WTC11 (cell line): ENCODE data around the gene DDIT4L. TPM values are rescaled to one million over a fixed set of nuclear protein-coding genes. Genes with fewer than 3 reads are reported as not detected.

Experiments
- ATAC-seq: fragments of 200-7000 bp; cut with Tn5 transposase; 2 replicates; pipeline ENCODE4 v1.10.0; 2021; ENCODE audit warnings: mild to moderate bottlenecking, moderate library complexity
- CTCF ChIA-PET: fragments of 300-600 bp; sonication (Branson Sonifier 250); formaldehyde crosslinking; loops from one replicate; lab custom pipeline; 2021; ENCODE audit warnings: antibody characterized with exemption; lab: Charles Lee
- POLR2A ChIA-PET: fragments of 350-600 bp; sonication (Branson Sonifier 250); formaldehyde crosslinking; loops from one replicate; lab custom pipeline; 2021; ENCODE audit warnings: antibody characterized with exemption; lab: Charles Lee
- DNase-seq: peaks from one replicate; pipeline ENCODE4 v3.0.0; 2021; ENCODE audit warnings: low spot score
- H3K27ac Mint-ChIP-seq: 2 replicates; pipeline ENCODE4 v1.8.0; 2021; ENCODE audit warnings: mixed read lengths
- H3K27me3 Mint-ChIP-seq: 2 replicates; pipeline ENCODE4 v1.8.0; 2021; ENCODE audit warnings: low read depth, mild to moderate bottlenecking, moderate library complexity, mixed read lengths
- H3K36me3 Mint-ChIP-seq: 2 replicates; pipeline ENCODE4 v1.8.0; 2021; ENCODE audit warnings: mixed read lengths
- H3K4me1 Mint-ChIP-seq: 2 replicates; pipeline ENCODE4 v1.8.0; 2022; ENCODE audit warnings: mixed read lengths
- H3K4me3 Mint-ChIP-seq: 2 replicates; pipeline ENCODE4 v1.8.0; 2021; ENCODE audit warnings: mild to moderate bottlenecking, moderate library complexity, mixed read lengths
- H3K9me3 Mint-ChIP-seq: 2 replicates; pipeline ENCODE4 v1.8.0; 2021; ENCODE audit warnings: mixed read lengths
- CREM ChIP-seq: sonication (generic); formaldehyde crosslinking; IDR thresholded peaks from 2 replicates; pipeline ENCODE4 v1.8.1; 2022; ENCODE audit warnings: mild to moderate bottlenecking, missing genetic modification reagents, moderate library complexity
- GRHL2 ChIP-seq: fragments of 250-450 bp; sonication (Bioruptor Pico); IDR thresholded peaks from 2 replicates; pipeline ENCODE4 v1.8.0; 2022; ENCODE audit warnings: mild to moderate bottlenecking, moderate library complexity; ENCODE audit not compliant: insufficient replicate concordance, severe bottlenecking
- HMGA2 ChIP-seq: fragments of 250-450 bp; sonication (Bioruptor Pico); IDR thresholded peaks from 2 replicates; pipeline ENCODE4 v1.4.0; 2021; ENCODE audit warnings: mild to moderate bottlenecking, moderate library complexity
- IRF2 ChIP-seq: sonication (generic); formaldehyde crosslinking; IDR thresholded peaks from 2 replicates; pipeline ENCODE4 v1.8.0; 2022; ENCODE audit warnings: low read depth, missing genetic modification reagents, borderline replicate concordance
- JAZF1 ChIP-seq: fragments of 250-450 bp; sonication (Bioruptor Pico); IDR thresholded peaks from 2 replicates; pipeline ENCODE4 v1.9.0; 2021; ENCODE audit warnings: moderate library complexity, mild to moderate bottlenecking, inconsistent platforms
- NR3C1 ChIP-seq: sonication (generic); formaldehyde crosslinking; conservative IDR thresholded peaks from 2 replicates; pipeline ENCODE4 v1.8.1; 2023; ENCODE audit warnings: low read depth, mild to moderate bottlenecking, missing genetic modification reagents
- RELA ChIP-seq: sonication (generic); formaldehyde crosslinking; IDR thresholded peaks from 2 replicates; pipeline ENCODE4 v1.8.1; 2022; ENCODE audit warnings: missing genetic modification reagents, mild to moderate bottlenecking, borderline replicate concordance
- SOX15 ChIP-seq: fragments of 250-450 bp; sonication (Bioruptor Pico); IDR thresholded peaks from 2 replicates; pipeline ENCODE4 v1.9.0; 2021; ENCODE audit warnings: mild to moderate bottlenecking
- TCF7 ChIP-seq: sonication (generic); formaldehyde crosslinking; IDR thresholded peaks from 2 replicates; pipeline ENCODE4 v1.8.0; 2022; ENCODE audit warnings: mild to moderate bottlenecking, low read depth, missing genetic modification reagents, moderate library complexity
- ZBTB21 ChIP-seq: sonication (generic); formaldehyde crosslinking; IDR thresholded peaks from 2 replicates; pipeline ENCODE4 v1.8.1; 2023; ENCODE audit warnings: mild to moderate bottlenecking, missing genetic modification reagents, borderline replicate concordance
- ZNF138 ChIP-seq: sonication (generic); formaldehyde crosslinking; conservative IDR thresholded peaks from 2 replicates; pipeline ENCODE4 v1.8.1; 2022; ENCODE audit warnings: mild to moderate bottlenecking, moderate library complexity, missing genetic modification reagents
- ZNF219 ChIP-seq: sonication (generic); formaldehyde crosslinking; IDR thresholded peaks from 2 replicates; pipeline ENCODE4 v1.8.0; 2023; ENCODE audit warnings: missing genetic modification reagents, mild to moderate bottlenecking, borderline replicate concordance
- ZNF263 ChIP-seq: sonication (generic); formaldehyde crosslinking; IDR thresholded peaks from 2 replicates; pipeline ENCODE4 v1.8.1; 2022; ENCODE audit warnings: low read depth, mild to moderate bottlenecking, moderate library complexity, missing genetic modification reagents
- ZNF317 ChIP-seq: sonication (generic); formaldehyde crosslinking; IDR thresholded peaks from 2 replicates; pipeline ENCODE4 v1.8.1; 2023; ENCODE audit warnings: low read depth, mild to moderate bottlenecking, moderate library complexity, missing genetic modification reagents, borderline replicate concordance
- total RNA-seq: library from RNA; stranded (reverse); gene quantifications from 3 replicates; pipeline ENCODE4 v1.2.3, GENCODE V29; 2021
- TF ChIP-seq, protein P1 (sequence below): sonication (generic); formaldehyde crosslinking; IDR thresholded peaks from 2 replicates; pipeline ENCODE4 v1.8.1; 2023; ENCODE audit warnings: mild to moderate bottlenecking, missing genetic modification reagents, moderate library complexity
- TF ChIP-seq, protein P2 (sequence below): sonication (generic); formaldehyde crosslinking; IDR thresholded peaks from 2 replicates; pipeline ENCODE4 v1.8.0; 2023; ENCODE audit warnings: missing genetic modification reagents
- TF ChIP-seq, protein P3 (sequence below): sonication (generic); formaldehyde crosslinking; IDR thresholded peaks from 2 replicates; pipeline ENCODE4 v1.8.1; 2022; ENCODE audit warnings: missing genetic modification reagents, borderline replicate concordance
- TF ChIP-seq, protein P4 (sequence below): fragments of 250-450 bp; sonication (Bioruptor Pico); IDR thresholded peaks from 2 replicates; pipeline ENCODE4 v2.1.2; 2022; ENCODE audit warnings: mild to moderate bottlenecking, moderate library complexity
- TF ChIP-seq, protein P5 (sequence below): sonication (generic); formaldehyde crosslinking; IDR thresholded peaks from 2 replicates; pipeline ENCODE4 v1.8.0; 2023; ENCODE audit warnings: missing genetic modification reagents, mild to moderate bottlenecking, borderline replicate concordance
- TF ChIP-seq, protein P6 (sequence below): sonication (generic); formaldehyde crosslinking; IDR thresholded peaks from 2 replicates; pipeline ENCODE4 v1.8.1; 2023; ENCODE audit warnings: mild to moderate bottlenecking, missing genetic modification reagents
- TF ChIP-seq, protein P7 (sequence below): sonication (generic); formaldehyde crosslinking; IDR thresholded peaks from 2 replicates; pipeline ENCODE4 v1.8.0; 2022; ENCODE audit warnings: missing genetic modification reagents

The DDIT4L gene
- total RNA-seq, 1 experiment from 2014 or later: 3.8 TPM

DNA sequence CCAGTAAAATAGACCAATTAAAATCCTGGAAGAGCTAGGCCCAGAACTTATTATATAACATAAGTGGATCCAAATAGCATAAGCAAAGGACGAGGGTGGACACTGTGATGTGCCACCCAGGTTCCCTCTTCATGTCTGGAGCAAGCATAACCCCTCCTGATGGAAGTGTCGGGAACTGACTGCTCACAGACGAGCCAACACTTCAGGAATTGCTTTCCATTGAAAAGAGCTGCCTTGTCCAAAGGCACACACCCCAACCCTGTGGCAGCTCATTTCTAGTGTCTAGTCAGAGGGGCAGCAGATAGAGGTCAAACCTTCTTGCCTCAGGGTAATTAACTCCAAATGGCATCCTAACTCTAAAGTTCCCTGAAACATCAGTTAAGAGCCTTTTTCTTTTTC, 15.3 kb downstream of the DDIT4L start:
- Mint-ChIP-seq H3K9me3 (peaks cover 10% of the 10 kb centered on the region), H3K27me3 (no peaks in the 10 kb centered on the region), H3K27ac (no peak overlapping the region), H3K36me3 (no peaks in the 10 kb centered on the region), H3K4me3 (no peak overlapping the region), H3K4me1 (no peaks in the 10 kb centered on the region)
- ChIA-PET CTCF (interaction anchor here (0.6 kb wide), 1 partner anchor 82 kb away, joined by 4 read pairs; no protein-coding TSS in a partner anchor), POLR2A (no interaction called here)
- ATAC-seq (peak; percentile 58), DNase-seq (no peak)
- TF ChIP-seq IRF2 (CRISPR knock-in tag) (no peak), SOX15 (CRISPR knock-in tag) (no peak), ZNF219 (CRISPR knock-in tag) (no peak), NR3C1 (CRISPR knock-in tag) (no peak), GRHL2 (CRISPR knock-in tag) (no peak), TCF7 (no peak), RELA (no peak), ZNF263 (CRISPR knock-in tag) (no peak)
- TF ChIP-seq, protein P1, sequence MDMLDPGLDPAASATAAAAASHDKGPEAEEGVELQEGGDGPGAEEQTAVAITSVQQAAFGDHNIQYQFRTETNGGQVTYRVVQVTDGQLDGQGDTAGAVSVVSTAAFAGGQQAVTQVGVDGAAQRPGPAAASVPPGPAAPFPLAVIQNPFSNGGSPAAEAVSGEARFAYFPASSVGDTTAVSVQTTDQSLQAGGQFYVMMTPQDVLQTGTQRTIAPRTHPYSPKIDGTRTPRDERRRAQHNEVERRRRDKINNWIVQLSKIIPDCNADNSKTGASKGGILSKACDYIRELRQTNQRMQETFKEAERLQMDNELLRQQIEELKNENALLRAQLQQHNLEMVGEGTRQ (CRISPR knock-in tag): no peak
- TF ChIP-seq, protein P2, sequence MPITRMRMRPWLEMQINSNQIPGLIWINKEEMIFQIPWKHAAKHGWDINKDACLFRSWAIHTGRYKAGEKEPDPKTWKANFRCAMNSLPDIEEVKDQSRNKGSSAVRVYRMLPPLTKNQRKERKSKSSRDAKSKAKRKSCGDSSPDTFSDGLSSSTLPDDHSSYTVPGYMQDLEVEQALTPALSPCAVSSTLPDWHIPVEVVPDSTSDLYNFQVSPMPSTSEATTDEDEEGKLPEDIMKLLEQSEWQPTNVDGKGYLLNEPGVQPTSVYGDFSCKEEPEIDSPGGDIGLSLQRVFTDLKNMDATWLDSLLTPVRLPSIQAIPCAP (CRISPR knock-in tag): no peak
- TF ChIP-seq, protein P3, sequence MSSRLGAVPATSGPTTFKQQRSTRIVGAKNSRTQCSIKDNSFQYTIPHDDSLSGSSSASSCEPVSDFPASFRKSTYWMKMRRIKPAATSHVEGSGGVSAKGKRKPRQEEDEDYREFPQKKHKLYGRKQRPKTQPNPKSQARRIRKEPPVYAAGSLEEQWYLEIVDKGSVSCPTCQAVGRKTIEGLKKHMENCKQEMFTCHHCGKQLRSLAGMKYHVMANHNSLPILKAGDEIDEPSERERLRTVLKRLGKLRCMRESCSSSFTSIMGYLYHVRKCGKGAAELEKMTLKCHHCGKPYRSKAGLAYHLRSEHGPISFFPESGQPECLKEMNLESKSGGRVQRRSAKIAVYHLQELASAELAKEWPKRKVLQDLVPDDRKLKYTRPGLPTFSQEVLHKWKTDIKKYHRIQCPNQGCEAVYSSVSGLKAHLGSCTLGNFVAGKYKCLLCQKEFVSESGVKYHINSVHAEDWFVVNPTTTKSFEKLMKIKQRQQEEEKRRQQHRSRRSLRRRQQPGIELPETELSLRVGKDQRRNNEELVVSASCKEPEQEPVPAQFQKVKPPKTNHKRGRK (CRISPR knock-in tag): no peak
- TF ChIP-seq, protein P4, sequence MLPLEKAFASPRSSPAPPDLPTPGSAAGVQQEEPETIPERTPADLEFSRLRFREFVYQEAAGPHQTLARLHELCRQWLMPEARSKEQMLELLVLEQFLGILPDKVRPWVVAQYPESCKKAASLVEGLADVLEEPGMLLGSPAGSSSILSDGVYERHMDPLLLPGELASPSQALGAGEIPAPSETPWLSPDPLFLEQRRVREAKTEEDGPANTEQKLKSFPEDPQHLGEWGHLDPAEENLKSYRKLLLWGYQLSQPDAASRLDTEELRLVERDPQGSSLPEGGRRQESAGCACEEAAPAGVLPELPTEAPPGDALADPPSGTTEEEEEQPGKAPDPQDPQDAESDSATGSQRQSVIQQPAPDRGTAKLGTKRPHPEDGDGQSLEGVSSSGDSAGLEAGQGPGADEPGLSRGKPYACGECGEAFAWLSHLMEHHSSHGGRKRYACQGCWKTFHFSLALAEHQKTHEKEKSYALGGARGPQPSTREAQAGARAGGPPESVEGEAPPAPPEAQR (CRISPR knock-in tag): no peak

DNA sequence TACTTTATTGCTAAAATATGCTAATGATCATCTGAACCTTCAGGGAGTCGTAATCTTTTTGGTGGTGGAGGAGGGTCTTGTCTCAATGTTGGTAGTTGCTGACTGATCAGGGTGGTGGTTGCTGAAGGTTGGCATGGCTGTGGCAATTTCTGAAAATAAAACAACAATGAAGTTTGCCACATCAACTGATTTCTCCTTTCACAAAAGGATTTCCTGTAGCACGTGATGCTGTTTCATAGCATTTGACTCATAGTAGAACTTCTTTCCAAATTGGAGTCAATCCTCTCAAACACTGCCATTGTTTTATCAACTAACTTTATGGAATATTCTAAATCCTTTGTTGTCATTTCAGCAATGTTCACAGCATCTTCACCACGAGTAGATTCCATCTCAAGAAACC, 19.3 kb downstream of the DDIT4L start:
- Mint-ChIP-seq H3K9me3 (no peaks in the 10 kb centered on the region), H3K4me1 (peaks cover 9% of the 10 kb centered on the region), H3K27me3 (no peaks in the 10 kb centered on the region), H3K36me3 (no peaks in the 10 kb centered on the region), H3K4me3 (no peak overlapping the region), H3K27ac (no peak overlapping the region)
- POLR2A ChIA-PET: no interaction called here
- CTCF ChIA-PET: no interaction called here
- ATAC-seq (no peak), DNase-seq (no peak)
- TF ChIP-seq, protein P5, sequence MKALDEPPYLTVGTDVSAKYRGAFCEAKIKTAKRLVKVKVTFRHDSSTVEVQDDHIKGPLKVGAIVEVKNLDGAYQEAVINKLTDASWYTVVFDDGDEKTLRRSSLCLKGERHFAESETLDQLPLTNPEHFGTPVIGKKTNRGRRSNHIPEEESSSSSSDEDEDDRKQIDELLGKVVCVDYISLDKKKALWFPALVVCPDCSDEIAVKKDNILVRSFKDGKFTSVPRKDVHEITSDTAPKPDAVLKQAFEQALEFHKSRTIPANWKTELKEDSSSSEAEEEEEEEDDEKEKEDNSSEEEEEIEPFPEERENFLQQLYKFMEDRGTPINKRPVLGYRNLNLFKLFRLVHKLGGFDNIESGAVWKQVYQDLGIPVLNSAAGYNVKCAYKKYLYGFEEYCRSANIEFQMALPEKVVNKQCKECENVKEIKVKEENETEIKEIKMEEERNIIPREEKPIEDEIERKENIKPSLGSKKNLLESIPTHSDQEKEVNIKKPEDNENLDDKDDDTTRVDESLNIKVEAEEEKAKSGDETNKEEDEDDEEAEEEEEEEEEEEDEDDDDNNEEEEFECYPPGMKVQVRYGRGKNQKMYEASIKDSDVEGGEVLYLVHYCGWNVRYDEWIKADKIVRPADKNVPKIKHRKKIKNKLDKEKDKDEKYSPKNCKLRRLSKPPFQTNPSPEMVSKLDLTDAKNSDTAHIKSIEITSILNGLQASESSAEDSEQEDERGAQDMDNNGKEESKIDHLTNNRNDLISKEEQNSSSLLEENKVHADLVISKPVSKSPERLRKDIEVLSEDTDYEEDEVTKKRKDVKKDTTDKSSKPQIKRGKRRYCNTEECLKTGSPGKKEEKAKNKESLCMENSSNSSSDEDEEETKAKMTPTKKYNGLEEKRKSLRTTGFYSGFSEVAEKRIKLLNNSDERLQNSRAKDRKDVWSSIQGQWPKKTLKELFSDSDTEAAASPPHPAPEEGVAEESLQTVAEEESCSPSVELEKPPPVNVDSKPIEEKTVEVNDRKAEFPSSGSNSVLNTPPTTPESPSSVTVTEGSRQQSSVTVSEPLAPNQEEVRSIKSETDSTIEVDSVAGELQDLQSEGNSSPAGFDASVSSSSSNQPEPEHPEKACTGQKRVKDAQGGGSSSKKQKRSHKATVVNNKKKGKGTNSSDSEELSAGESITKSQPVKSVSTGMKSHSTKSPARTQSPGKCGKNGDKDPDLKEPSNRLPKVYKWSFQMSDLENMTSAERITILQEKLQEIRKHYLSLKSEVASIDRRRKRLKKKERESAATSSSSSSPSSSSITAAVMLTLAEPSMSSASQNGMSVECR (CRISPR knock-in tag): no peak
- TF ChIP-seq ZBTB21 (CRISPR knock-in tag): no peak
- TF ChIP-seq ZNF317 (CRISPR knock-in tag): no peak
- no peak for TF ChIP-seq JAZF1 (CRISPR knock-in tag)
- TF ChIP-seq, protein P6, sequence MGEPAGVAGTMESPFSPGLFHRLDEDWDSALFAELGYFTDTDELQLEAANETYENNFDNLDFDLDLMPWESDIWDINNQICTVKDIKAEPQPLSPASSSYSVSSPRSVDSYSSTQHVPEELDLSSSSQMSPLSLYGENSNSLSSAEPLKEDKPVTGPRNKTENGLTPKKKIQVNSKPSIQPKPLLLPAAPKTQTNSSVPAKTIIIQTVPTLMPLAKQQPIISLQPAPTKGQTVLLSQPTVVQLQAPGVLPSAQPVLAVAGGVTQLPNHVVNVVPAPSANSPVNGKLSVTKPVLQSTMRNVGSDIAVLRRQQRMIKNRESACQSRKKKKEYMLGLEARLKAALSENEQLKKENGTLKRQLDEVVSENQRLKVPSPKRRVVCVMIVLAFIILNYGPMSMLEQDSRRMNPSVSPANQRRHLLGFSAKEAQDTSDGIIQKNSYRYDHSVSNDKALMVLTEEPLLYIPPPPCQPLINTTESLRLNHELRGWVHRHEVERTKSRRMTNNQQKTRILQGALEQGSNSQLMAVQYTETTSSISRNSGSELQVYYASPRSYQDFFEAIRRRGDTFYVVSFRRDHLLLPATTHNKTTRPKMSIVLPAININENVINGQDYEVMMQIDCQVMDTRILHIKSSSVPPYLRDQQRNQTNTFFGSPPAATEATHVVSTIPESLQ (CRISPR knock-in tag): no peak
- TF ChIP-seq ZNF138 (CRISPR knock-in tag): no peak
- TF ChIP-seq CREM (CRISPR knock-in tag): no peak
- TF ChIP-seq, protein P7, sequence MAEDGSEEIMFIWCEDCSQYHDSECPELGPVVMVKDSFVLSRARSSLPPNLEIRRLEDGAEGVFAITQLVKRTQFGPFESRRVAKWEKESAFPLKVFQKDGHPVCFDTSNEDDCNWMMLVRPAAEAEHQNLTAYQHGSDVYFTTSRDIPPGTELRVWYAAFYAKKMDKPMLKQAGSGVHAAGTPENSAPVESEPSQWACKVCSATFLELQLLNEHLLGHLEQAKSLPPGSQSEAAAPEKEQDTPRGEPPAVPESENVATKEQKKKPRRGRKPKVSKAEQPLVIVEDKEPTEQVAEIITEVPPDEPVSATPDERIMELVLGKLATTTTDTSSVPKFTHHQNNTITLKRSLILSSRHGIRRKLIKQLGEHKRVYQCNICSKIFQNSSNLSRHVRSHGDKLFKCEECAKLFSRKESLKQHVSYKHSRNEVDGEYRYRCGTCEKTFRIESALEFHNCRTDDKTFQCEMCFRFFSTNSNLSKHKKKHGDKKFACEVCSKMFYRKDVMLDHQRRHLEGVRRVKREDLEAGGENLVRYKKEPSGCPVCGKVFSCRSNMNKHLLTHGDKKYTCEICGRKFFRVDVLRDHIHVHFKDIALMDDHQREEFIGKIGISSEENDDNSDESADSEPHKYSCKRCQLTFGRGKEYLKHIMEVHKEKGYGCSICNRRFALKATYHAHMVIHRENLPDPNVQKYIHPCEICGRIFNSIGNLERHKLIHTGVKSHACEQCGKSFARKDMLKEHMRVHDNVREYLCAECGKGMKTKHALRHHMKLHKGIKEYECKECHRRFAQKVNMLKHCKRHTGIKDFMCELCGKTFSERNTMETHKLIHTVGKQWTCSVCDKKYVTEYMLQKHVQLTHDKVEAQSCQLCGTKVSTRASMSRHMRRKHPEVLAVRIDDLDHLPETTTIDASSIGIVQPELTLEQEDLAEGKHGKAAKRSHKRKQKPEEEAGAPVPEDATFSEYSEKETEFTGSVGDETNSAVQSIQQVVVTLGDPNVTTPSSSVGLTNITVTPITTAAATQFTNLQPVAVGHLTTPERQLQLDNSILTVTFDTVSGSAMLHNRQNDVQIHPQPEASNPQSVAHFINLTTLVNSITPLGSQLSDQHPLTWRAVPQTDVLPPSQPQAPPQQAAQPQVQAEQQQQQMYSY: no peak
- TF ChIP-seq HMGA2 (CRISPR knock-in tag): no peak
